Keratinocyte (primary cell): ENCODE results near the gene AKR1C4. TPM values are rescaled to one million over a fixed set of nuclear protein-coding genes. Genes with fewer than 3 reads are reported as not detected.

Experiments used
- DNase-seq: peaks from one replicate; pipeline ENCODE4 v3.0.0-alpha.2; 2011; ENCODE audit warnings: low read depth, missing footprints, low spot score
- FAIRE-seq: peaks from 2 replicates; lab custom pipeline; 2011; peaks lifted over from hg19 to GRCh38; lab: Jason Lieb, UNC
- H2AFZ ChIP-seq: 2 replicates; pipeline ENCODE4 v1.6.0; 2012; ENCODE audit warnings: low read length, control low read depth, inconsistent platforms; ENCODE audit not compliant: control insufficient read depth
- H3K27ac ChIP-seq: 2 replicates; pipeline ENCODE4 v1.5.1; 2011; ENCODE audit warnings: low read length; ENCODE audit not compliant: control insufficient read depth, insufficient read depth
- H3K27me3 ChIP-seq: 3 replicates; pipeline ENCODE4 v1.6.0; 2011; ENCODE audit warnings: low read length; ENCODE audit not compliant: control insufficient read depth, insufficient read depth; ENCODE audit errors: extremely low read depth
- H3K36me3 ChIP-seq, 2 experiments: 2 replicates in 1 of 2; 3 replicates in 1 of 2; pipeline ENCODE4 v1.5.1; 2011; ENCODE audit warnings: low read length in 2 of 2, mild to moderate bottlenecking in 1 of 2; ENCODE audit not compliant: control insufficient read depth in 2 of 2, insufficient read depth in 2 of 2; ENCODE audit errors: extremely low read depth in 1 of 2
- H3K4me1 ChIP-seq: 3 replicates; pipeline ENCODE4 v1.5.1; 2011; ENCODE audit warnings: low read length; ENCODE audit not compliant: control insufficient read depth, insufficient read depth; ENCODE audit errors: extremely low read depth
- H3K4me2 ChIP-seq: 3 replicates; pipeline ENCODE4 v1.6.0; 2011; ENCODE audit warnings: low read depth, low read length; ENCODE audit not compliant: control insufficient read depth, insufficient read depth; ENCODE audit errors: extremely low read depth
- H3K4me3 ChIP-seq, 3 experiments: fragments of 200-600 bp in 1 of 3; sonication (generic) in 1 of 3; 2 replicates in 2 of 3; 3 replicates in 1 of 3; pipeline ENCODE4 v1.5.1; 2011 to 2016; ENCODE audit warnings: low read length in 3 of 3, mild to moderate bottlenecking in 3 of 3, control low read depth in 2 of 3, inconsistent platforms in 1 of 3, low read depth in 1 of 3, mixed read lengths in 1 of 3, mixed run types in 1 of 3, moderate library complexity in 1 of 3; ENCODE audit not compliant: control insufficient read depth in 2 of 3, insufficient read depth in 2 of 3; ENCODE audit errors: extremely low read depth in 1 of 3
- H3K79me2 ChIP-seq: 2 replicates; pipeline ENCODE4 v1.6.0; 2012; ENCODE audit warnings: low read length; ENCODE audit not compliant: control insufficient read depth, insufficient read depth
- H3K9ac ChIP-seq: 3 replicates; pipeline ENCODE4 v1.6.0; 2011; ENCODE audit warnings: low read length; ENCODE audit not compliant: control insufficient read depth, insufficient read depth; ENCODE audit errors: extremely low read depth
- H3K9me1 ChIP-seq: 3 replicates; pipeline ENCODE4 v1.6.0; 2011; ENCODE audit warnings: low read length; ENCODE audit not compliant: control insufficient read depth, insufficient read depth; ENCODE audit errors: extremely low read depth
- H3K9me3 ChIP-seq: 2 replicates; pipeline ENCODE4 v1.5.1; 2012; ENCODE audit warnings: low read depth, low read length; ENCODE audit not compliant: control insufficient read depth
- H4K20me1 ChIP-seq: 3 replicates; pipeline ENCODE4 v1.6.0; 2011; ENCODE audit warnings: low read length; ENCODE audit not compliant: control insufficient read depth, insufficient read depth; ENCODE audit errors: extremely low read depth
- EZH2 ChIP-seq: IDR thresholded peaks from one replicate; pipeline ENCODE4 v1.6.1; 2012; ENCODE audit warnings: inconsistent platforms, mild to moderate bottlenecking, low read length, moderate library complexity
- dilution Hi-C: fragments of 300-500 bp; cut with MboI; formaldehyde crosslinking; loops from one replicate; pipeline ENCODE4 v1.7.0; 2020; ENCODE audit warnings: low sequenced_read_pairs; ENCODE audit not compliant: extremely low pct_ligation_motif_present
- polyA plus RNA-seq, 5 experiments: library from polyadenylated mRNA; depleted of rRNA in 3 of 5; stranded (reverse) in 3 of 5; stranded (forward) in 1 of 5; unstranded in 1 of 5; fragments of >200 nt; gene quantifications; 1 replicate in 1 of 5; 2 replicates in 3 of 5; 3 replicates in 1 of 5; pipeline versions ENCODE4 v1.2.1 to v1.2.3, GENCODE V29; 2011 to 2012; ENCODE audit warnings: missing spikeins in 2 of 5, low read depth in 1 of 5, low replicate concordance in 1 of 5
- TF ChIP-seq, protein P1 (sequence below), 3 experiments: IDR thresholded peaks in 1 of 3; conservative IDR thresholded peaks in 1 of 3; optimal IDR thresholded peaks in 1 of 3; 2 replicates in 2 of 3; 3 replicates in 1 of 3; pipeline versions ENCODE3 to v1.5.1; 2011; ENCODE audit warnings: low read length in 3 of 3, mild to moderate bottlenecking in 3 of 3, moderate library complexity in 2 of 3, control low read depth in 1 of 3, inconsistent platforms in 1 of 3; ENCODE audit not compliant: insufficient read depth in 2 of 3; ENCODE audit errors: extremely low read depth in 1 of 3

The AKR1C4 gene
- polyA plus RNA-seq, 1 donor (not counting 4 experiments of a cell fraction or from before 2014, with no cell fraction given): not detected

DNA sequence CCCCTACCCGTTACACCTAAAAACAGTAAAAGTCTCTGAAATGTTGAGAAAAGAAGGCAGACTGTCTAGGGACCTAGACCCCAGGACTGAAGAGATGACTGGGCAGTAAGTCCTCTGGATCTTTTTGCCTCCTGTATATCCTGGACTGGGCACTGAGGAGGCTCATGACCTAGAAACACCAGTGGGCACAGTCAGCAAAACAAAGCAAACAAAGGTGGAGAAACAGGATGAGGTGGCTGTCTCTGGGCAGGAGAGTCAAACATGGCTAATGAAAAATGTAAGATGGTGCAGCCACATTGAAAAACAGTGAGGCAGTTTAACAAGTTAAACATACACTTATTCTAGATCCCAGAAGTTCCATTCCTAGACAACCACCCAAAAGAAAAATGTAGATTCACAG lies 45.9 kb downstream of the AKR1C4 start:
- Histone ChIP-seq H3K4me3 (no peak overlapping the region), H3K79me2 (no peaks in the 10 kb centered on the region), H3K4me2 (no peak overlapping the region), H3K4me1 (no peaks in the 10 kb centered on the region), H4K20me1 (no peaks in the 10 kb centered on the region), H2AFZ (no peak overlapping the region), H3K27ac (no peak overlapping the region), H3K9me1 (no peaks in the 10 kb centered on the region), H3K27me3 (no peaks in the 10 kb centered on the region), H3K9me3 (no peaks in the 10 kb centered on the region), H3K9ac (no peak overlapping the region), H3K36me3 (no peaks in the 10 kb centered on the region)
- TF ChIP-seq EZH2: no peak
- TF ChIP-seq, protein P1, sequence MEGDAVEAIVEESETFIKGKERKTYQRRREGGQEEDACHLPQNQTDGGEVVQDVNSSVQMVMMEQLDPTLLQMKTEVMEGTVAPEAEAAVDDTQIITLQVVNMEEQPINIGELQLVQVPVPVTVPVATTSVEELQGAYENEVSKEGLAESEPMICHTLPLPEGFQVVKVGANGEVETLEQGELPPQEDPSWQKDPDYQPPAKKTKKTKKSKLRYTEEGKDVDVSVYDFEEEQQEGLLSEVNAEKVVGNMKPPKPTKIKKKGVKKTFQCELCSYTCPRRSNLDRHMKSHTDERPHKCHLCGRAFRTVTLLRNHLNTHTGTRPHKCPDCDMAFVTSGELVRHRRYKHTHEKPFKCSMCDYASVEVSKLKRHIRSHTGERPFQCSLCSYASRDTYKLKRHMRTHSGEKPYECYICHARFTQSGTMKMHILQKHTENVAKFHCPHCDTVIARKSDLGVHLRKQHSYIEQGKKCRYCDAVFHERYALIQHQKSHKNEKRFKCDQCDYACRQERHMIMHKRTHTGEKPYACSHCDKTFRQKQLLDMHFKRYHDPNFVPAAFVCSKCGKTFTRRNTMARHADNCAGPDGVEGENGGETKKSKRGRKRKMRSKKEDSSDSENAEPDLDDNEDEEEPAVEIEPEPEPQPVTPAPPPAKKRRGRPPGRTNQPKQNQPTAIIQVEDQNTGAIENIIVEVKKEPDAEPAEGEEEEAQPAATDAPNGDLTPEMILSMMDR (optimal IDR thresholded peaks at IDR 0.05 in 1 of 3, IDR thresholded peaks at IDR 0.05 in 1 of 3, conservative IDR thresholded peaks at IDR 0.05 in 1 of 3; ENCODE audit: extremely low read depth in 1 of 3, insufficient read depth in 2 of 3, low read length in 3 of 3): no peak
- dilution Hi-C loops: no loop called here
- FAIRE-seq (no peak), DNase-seq (no peak)

DNA sequence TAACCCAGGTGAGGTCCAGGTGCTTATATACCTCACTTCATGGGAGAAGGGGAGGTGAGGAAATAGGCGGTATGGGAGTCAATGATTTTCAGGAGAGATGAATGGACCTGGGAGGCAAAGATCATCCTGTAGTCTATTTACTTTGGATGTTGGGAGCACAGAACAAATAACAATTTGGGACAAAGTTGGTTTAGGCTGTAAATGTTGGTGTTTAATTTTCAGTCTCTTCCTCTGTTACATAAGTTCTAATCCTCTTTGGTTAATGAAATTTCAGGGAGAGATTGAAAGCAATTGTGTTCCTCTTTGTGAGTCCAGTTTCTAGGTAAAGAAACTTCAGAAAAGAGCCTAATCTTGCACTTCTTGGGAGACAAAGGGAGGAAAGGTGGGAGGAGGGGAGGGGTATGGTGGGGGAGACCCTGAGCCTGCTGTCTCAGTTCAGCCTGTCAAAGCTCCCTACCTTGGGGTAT lies 46.9 kb downstream of the AKR1C4 start:
- DNase-seq (no peak), FAIRE-seq (no peak)
- Histone ChIP-seq H3K9me1 (no peaks in the 10 kb centered on the region), H3K4me3 (no peak overlapping the region), H3K27ac (no peak overlapping the region), H3K4me2 (no peak overlapping the region), H3K36me3 (no peaks in the 10 kb centered on the region), H3K79me2 (no peaks in the 10 kb centered on the region), H4K20me1 (no peaks in the 10 kb centered on the region), H3K27me3 (no peaks in the 10 kb centered on the region), H3K4me1 (no peaks in the 10 kb centered on the region), H2AFZ (no peak overlapping the region), H3K9ac (no peak overlapping the region), H3K9me3 (no peaks in the 10 kb centered on the region)
- no peak for TF ChIP-seq EZH2
- TF ChIP-seq, protein P1 (optimal IDR thresholded peaks at IDR 0.05 in 1 of 3, IDR thresholded peaks at IDR 0.05 in 1 of 3, conservative IDR thresholded peaks at IDR 0.05 in 1 of 3; ENCODE audit: extremely low read depth in 1 of 3, insufficient read depth in 2 of 3, low read length in 3 of 3): no peak
- dilution Hi-C loops: no loop called here
